ENCODE measurements around the gene IMPA2.

DNA sequence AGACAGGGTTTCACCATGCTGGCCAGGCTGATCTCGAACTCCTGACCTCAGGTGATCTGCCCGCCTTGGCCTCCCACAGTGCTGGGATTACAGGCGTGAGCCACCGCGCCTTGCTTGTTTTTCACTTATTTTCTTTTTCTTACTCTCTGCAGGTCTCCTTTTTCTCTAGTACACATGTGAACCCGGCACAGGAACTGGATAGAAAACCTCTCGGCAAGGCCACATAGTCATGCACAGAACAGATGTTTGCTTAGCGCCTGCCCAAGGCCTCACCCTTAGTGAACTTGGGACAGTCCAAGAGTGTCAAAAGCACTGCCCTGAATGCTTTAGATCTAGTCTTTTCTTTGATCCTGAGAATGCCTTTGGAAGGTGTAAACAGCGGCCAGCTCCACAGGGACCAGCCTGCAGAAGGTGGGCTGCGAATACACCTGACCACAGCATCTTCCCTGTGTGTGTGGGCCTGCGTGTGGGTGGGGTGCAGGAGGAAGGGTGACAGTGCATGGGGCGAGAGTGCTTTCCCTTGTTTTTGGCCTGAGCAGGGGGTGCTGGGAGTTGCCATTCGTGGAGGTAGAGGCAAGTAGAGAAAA lies 27.0 kb downstream of the IMPA2 start:
- TF ChIP-seq SP1 (IDR thresholded peaks at IDR 0.05): no peak
- no peak for TF ChIP-seq FOXK2 (IDR thresholded peaks at IDR 0.05)
- no peak for TF ChIP-seq LEF1 (IDR thresholded peaks at IDR 0.05; ENCODE audit: borderline replicate concordance)
- no peak for TF ChIP-seq FOXA1 (IDR thresholded peaks at IDR 0.05)
- no peak for TF ChIP-seq ELF4 (IDR thresholded peaks at IDR 0.05)
- no peak for TF ChIP-seq BHLHE40 (IDR thresholded peaks at IDR 0.05; ENCODE audit: borderline replicate concordance)
- TF ChIP-seq FOXM1 (IDR thresholded peaks at IDR 0.05; ENCODE audit: borderline replicate concordance): no peak
- TF ChIP-seq SUZ12 (IDR thresholded peaks at IDR 0.05): no peak

Data from HEK293T (cell line).